Stimulated activated effector memory CD8-positive, alpha-beta T cell treated with anti-CD3 and anti-CD28 coated beads, Interleukin-12 subunit alpha, Interleukin-12 subunit beta, amount 100 ng/mL, for 72 hours (primary cell): ENCODE measurements around the gene FAM81B.
"Not testable (repeated sequence)": the region's sequence is repeated elsewhere in the genome, so short reads cannot be mapped to it uniquely, and the experiment has no call there.

Source experiments
- ATAC-seq: fragments of 150-1000 bp; cut with Tn5 transposase; 2 replicates; pipeline ENCODE4 v1.10.0; 2021
- DNase-seq, 2 donors: peaks; one replicate each; pipeline ENCODE4 v3.0.0; 2021 to 2022; ENCODE audit warnings: low spot score in 2 of 2
- H3K27ac Mint-ChIP-seq: one replicate; pipeline ENCODE4 v1.8.0; 2022; ENCODE audit warnings: mild to moderate bottlenecking, mixed read lengths
- H3K36me3 Mint-ChIP-seq: one replicate; pipeline ENCODE4 v1.8.0; 2022; ENCODE audit warnings: mild to moderate bottlenecking, mixed read lengths
- H3K4me1 Mint-ChIP-seq: one replicate; pipeline ENCODE4 v1.8.0; 2022; ENCODE audit warnings: mixed read lengths
- H3K4me3 Mint-ChIP-seq: one replicate; pipeline ENCODE4 v1.8.0; 2022; ENCODE audit warnings: mild to moderate bottlenecking, mixed read lengths
- H3K9me3 Mint-ChIP-seq: one replicate; pipeline ENCODE4 v1.8.0; 2022; ENCODE audit warnings: mixed read lengths

FAM81B gene

DNA sequence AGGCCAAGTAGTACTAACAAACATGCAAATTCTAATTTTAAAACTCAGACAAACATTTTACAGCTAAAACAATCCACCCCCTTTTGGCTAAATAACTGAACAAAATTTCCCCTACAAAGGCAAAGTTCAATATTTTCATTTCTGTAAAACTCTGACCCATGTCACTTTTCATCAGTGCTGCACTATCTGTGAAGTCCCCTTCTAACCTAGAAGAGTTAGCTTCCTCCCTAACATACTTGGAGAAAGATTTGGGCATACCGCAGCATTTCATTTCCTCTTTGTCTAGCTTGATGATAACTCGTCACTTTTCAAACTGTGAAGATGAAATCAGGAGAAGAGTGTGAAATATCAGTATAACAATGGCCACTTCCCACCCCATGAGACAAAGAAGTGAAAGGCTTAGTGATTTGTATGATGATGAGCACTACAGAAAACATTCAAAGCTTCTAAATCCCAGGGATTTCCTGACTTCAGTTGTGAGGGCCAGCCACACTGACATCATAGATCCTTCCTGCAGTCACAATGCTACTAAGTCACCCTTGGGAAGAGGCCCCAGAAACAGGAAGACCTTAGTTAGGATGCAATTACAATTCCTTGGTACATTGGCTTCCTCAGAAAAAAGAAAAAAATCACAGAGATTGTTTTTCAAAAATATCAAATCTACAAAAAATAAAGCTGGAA is at the start of gene FAM81B:
Gene FAM81B (plus strand): TSS at position 555 of the 681 bp plus-strand sequence. CDS start 24 bp downstream, at position 579.
- no peak within 1 kb of the TSS for H3K27ac Mint-ChIP-seq
- no peaks in the 10 kb centered on the region for H3K9me3 Mint-ChIP-seq
- H3K4me1 Mint-ChIP-seq: no peaks in the 10 kb centered on the region
- no peak for ATAC-seq
- no peak for DNase-seq
- H3K36me3 Mint-ChIP-seq: no peaks in the 10 kb centered on the region
- no peak within 1 kb of the TSS for H3K4me3 Mint-ChIP-seq

GRCh38 chr5:95341444-95341843 is 49.7 kb upstream of the FAM81B start:
- not testable (repeated sequence) for DNase-seq, ATAC-seq, H3K27ac Mint-ChIP-seq, H3K9me3 Mint-ChIP-seq, H3K4me1 Mint-ChIP-seq, H3K4me3 Mint-ChIP-seq, H3K36me3 Mint-ChIP-seq

DNA sequence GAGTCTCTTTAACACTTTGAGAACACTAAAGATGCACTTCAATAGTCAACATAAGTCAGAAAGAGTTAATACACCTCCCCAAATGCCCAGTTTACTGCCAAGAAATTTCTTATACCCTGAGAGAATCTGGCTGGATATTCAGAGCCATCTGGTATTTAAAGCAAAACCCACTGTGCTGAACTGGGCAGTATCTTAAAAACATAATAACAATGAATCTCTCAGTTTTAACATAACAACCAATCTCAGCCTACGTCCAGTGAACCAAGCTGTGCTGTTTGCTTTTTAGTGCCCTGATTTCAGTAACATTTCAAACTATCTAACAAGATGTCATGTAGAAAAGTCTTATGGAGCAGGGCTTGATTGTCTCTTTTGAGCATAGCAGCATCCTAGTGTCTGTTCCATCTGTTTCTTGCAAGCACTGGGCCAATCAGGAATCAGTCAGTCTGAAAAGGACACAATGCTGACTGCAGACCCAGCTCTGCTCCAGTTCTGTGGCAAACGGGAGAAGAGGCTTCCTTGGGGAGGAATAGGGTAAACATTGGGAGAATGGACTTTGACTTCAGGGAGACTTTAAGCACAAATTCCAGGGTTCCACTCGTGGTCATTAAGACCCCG is 43.6 kb upstream of the FAM81B start:
- no peak for DNase-seq
- ATAC-seq: no peak

GRCh38 chr5:95350631-95351030 is 40.5 kb upstream of the FAM81B start:
- ATAC-seq (no peak), DNase-seq (no peak)
- H3K4me3 Mint-ChIP-seq: no peak overlapping the region
- H3K27ac Mint-ChIP-seq: no peak overlapping the region
- H3K9me3 Mint-ChIP-seq: no peaks in the 10 kb centered on the region
- no peaks in the 10 kb centered on the region for H3K4me1 Mint-ChIP-seq
- no peaks in the 10 kb centered on the region for H3K36me3 Mint-ChIP-seq

More for the DNA sequence above, 43.6 kb upstream of the FAM81B start:
- peaks cover 3% of the 10 kb centered on the region for H3K9me3 Mint-ChIP-seq
- no peaks in the 10 kb centered on the region for H3K36me3 Mint-ChIP-seq
- H3K27ac Mint-ChIP-seq: no peak overlapping the region
- H3K4me3 Mint-ChIP-seq: no peak overlapping the region
- no peaks in the 10 kb centered on the region for H3K4me1 Mint-ChIP-seq

DNA sequence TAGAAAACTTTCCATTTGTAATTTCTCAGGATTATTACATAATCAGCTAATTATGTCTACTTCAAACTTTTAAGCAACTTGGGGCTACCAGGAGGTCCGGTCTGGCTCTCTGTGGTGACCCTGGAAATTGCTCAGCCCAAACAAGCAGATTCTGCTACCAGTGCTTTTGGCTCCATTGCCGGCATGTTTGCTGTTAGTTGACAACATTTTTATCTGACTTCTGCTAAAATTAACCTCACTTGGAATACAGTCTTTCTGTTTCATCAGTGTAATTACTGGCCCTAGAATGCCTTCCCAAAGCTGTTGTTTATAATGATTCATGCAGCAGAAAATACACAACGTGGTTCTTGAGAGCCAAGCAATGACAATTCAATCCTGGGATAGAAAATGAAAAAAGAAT is 38.5 kb upstream of the FAM81B start:
- Mint-ChIP-seq H3K4me1 (no peaks in the 10 kb centered on the region), H3K4me3 (no peak overlapping the region), H3K9me3 (no peaks in the 10 kb centered on the region), H3K27ac (no peak overlapping the region), H3K36me3 (no peaks in the 10 kb centered on the region)
- ATAC-seq: no peak
- DNase-seq: no peak

- Mint-ChIP-seq H3K36me3 (no peaks in the 10 kb centered on the region), H3K27ac (no peak overlapping the region), H3K4me1 (no peaks in the 10 kb centered on the region), H3K4me3 (no peak overlapping the region), H3K9me3 (peaks cover 2% of the 10 kb centered on the region)
- ATAC-seq (no peak), DNase-seq (no peak)
Measured at GRCh38 chr5:95358320-95358719, 32.8 kb upstream of the FAM81B start.

GRCh38 chr5:95358848-95359247 is 32.3 kb upstream of the FAM81B start:
- ATAC-seq (no peak), DNase-seq (no peak)
- Mint-ChIP-seq H3K9me3 (peaks cover 2% of the 10 kb centered on the region), H3K4me1 (no peaks in the 10 kb centered on the region), H3K27ac (no peak overlapping the region), H3K4me3 (no peak overlapping the region), H3K36me3 (no peaks in the 10 kb centered on the region)

DNA sequence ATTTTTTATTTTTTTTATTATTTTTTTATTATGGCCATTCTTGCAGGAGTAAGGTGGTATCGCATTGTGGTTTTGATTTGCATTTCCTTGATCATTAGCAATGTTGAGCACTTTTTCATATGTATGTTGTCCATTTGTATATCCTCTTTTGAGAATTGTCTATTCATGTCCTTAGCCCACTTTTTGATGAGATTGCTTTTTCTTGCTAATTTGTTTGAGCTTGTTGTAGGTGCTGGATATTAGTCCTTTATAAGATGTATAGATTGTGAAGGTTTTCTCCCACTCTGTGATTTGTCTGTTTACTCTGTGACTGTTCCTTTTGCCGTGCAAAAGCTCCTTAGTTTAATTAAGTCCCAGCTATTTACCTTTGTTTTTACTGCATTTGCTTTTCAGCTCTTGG is 30.5 kb upstream of the FAM81B start:
- ATAC-seq, H3K4me3 Mint-ChIP-seq, DNase-seq, H3K36me3 Mint-ChIP-seq, H3K9me3 Mint-ChIP-seq, H3K4me1 Mint-ChIP-seq, H3K27ac Mint-ChIP-seq: not testable (repeated sequence)

- no peak overlapping the region for H3K27ac Mint-ChIP-seq
- DNase-seq: no peak
- no peaks in the 10 kb centered on the region for H3K36me3 Mint-ChIP-seq
- H3K4me3 Mint-ChIP-seq: no peak overlapping the region
- H3K9me3 Mint-ChIP-seq: peaks cover 5% of the 10 kb centered on the region
- no peaks in the 10 kb centered on the region for H3K4me1 Mint-ChIP-seq
- no peak for ATAC-seq
Measured at GRCh38 chr5:95365302-95366095, 25.7 kb upstream of the FAM81B start.

DNA sequence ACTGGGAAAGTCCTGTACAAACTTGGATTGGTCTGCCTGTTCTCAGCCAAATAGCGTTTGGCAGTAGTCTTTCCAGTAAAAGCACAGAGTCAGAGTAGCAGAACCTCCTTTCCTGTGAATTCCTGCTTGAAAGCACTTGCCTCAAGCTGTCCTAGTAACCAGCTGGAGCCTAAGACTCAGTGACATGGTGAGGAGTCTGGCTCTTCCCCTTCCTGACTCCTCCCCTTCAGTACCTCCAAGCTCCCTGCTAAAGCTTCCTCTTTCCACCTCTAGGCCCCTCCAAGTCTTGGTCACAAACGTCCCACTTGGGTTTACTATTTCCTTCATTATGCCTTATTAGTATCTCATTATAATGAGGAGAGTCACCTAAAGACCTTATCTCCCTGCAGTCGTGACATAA is 21.4 kb upstream of the FAM81B start:
- Mint-ChIP-seq H3K4me1 (no peaks in the 10 kb centered on the region), H3K4me3 (no peak overlapping the region), H3K36me3 (no peaks in the 10 kb centered on the region), H3K27ac (no peak overlapping the region), H3K9me3 (no peaks in the 10 kb centered on the region)
- no peak for DNase-seq
- peak; percentile 31 for ATAC-seq

DNA sequence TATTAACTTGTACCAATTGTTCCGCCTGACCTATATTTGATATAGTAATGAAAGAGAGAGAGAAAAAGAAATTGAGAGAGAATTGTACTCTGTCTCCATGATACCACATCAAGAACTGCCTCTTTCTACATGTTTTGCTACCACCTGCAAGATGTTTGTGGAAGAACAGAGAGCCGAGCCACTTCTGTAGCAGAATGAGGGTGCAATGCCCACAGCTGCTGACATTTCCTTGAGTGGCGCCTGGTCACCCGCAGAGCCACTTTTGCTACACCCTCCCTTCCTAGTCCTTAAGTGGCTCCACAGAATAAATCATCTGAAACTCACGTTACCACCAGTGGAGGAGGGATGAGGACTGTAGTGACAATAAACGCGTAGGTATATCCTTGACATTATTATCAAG is 17.1 kb upstream of the FAM81B start:
- Mint-ChIP-seq H3K36me3 (no peaks in the 10 kb centered on the region), H3K4me1 (no peaks in the 10 kb centered on the region), H3K9me3 (no peaks in the 10 kb centered on the region), H3K4me3 (no peak overlapping the region), H3K27ac (no peak overlapping the region)
- DNase-seq (no peak), ATAC-seq (no peak)

GRCh38 chr5:95375591-95375990 is 15.6 kb upstream of the FAM81B start:
- no peak for ATAC-seq
- DNase-seq: no peak
- Mint-ChIP-seq H3K9me3 (peaks cover 3% of the 10 kb centered on the region), H3K4me1 (peaks cover 9% of the 10 kb centered on the region), H3K4me3 (no peak overlapping the region), H3K36me3 (no peaks in the 10 kb centered on the region), H3K27ac (no peak overlapping the region)

DNA sequence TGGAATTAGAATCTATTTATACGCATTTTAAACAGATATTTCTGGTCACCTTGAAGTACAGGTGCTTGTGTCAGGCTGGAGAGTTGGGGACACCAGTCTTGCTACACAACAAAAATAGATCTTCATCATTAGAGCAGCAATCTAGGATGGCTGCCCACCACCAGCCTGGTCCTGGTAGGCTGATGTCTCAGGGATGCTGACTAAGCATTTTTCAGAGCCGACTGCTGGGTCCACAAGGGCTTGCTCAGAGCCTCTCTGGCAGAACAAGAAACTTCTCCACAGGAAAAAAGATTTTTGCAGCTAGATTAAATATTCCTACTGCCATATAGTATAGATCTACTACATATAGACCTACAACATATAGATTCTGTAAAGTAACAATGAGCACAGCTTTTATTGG is 12.0 kb upstream of the FAM81B start:
- H3K9me3 Mint-ChIP-seq: peaks cover 3% of the 10 kb centered on the region
- no peak overlapping the region for H3K4me3 Mint-ChIP-seq
- no peak overlapping the region for H3K27ac Mint-ChIP-seq
- no peak for DNase-seq
- ATAC-seq: no peak
- H3K4me1 Mint-ChIP-seq: peaks cover 9% of the 10 kb centered on the region
- no peaks in the 10 kb centered on the region for H3K36me3 Mint-ChIP-seq

GRCh38 chr5:95380103-95380628 is 11.0 kb upstream of the FAM81B start:
- H3K9me3 Mint-ChIP-seq: peaks cover 3% of the 10 kb centered on the region
- ATAC-seq (no peak), DNase-seq (no peak)
- H3K36me3 Mint-ChIP-seq: no peaks in the 10 kb centered on the region
- peaks cover 9% of the 10 kb centered on the region for H3K4me1 Mint-ChIP-seq
- no peak overlapping the region for H3K4me3 Mint-ChIP-seq
- no peak overlapping the region for H3K27ac Mint-ChIP-seq

GRCh38 chr5:95382801-95383200 is 8.4 kb upstream of the FAM81B start:
- H3K4me3 Mint-ChIP-seq: no peak overlapping the region
- no peak overlapping the region for H3K27ac Mint-ChIP-seq
- peaks cover 9% of the 10 kb centered on the region for H3K4me1 Mint-ChIP-seq
- H3K36me3 Mint-ChIP-seq: no peaks in the 10 kb centered on the region
- DNase-seq (no peak), ATAC-seq (no peak)
- H3K9me3 Mint-ChIP-seq: peaks cover 3% of the 10 kb centered on the region
